Smooth muscle cell (in vitro differentiated cells): Measurements from ENCODE around the gene MYO1D. TPM values are rescaled to one million over a fixed set of nuclear protein-coding genes. Genes with fewer than 3 reads are reported as not detected.

Experiments
- DNase-seq: peaks from one replicate; lab custom pipeline; 2025; ENCODE audit not compliant: unreplicated experiment; lab: John Stamatoyannopoulos, UW
- H2AFZ ChIP-seq: fragments of 200-600 bp; sonication (generic); 2 replicates; pipeline ENCODE4 v1.6.0; 2016; ENCODE audit warnings: antibody characterized with exemption, low read depth, mild to moderate bottlenecking
- H3F3A ChIP-seq: fragments of 200-600 bp; sonication (generic); 2 replicates; pipeline ENCODE4 v1.6.0; 2017; ENCODE audit warnings: antibody characterized with exemption, low read depth
- H3K27ac ChIP-seq: fragments of 200-600 bp; sonication (generic); 2 replicates; pipeline ENCODE4 v1.5.1; 2016; ENCODE audit warnings: low read depth, mild to moderate bottlenecking
- H3K27me3 ChIP-seq: fragments of 200-600 bp; sonication (generic); 2 replicates; pipeline ENCODE4 v1.6.1; 2016; ENCODE audit warnings: low read depth, mild to moderate bottlenecking
- H3K36me3 ChIP-seq: fragments of 200-600 bp; sonication (generic); 2 replicates; pipeline ENCODE4 v1.5.1; 2016; ENCODE audit warnings: low read depth
- H3K4me1 ChIP-seq: fragments of 200-600 bp; sonication (generic); 2 replicates; pipeline ENCODE4 v1.5.1; 2016; ENCODE audit warnings: low read depth
- H3K4me2 ChIP-seq: fragments of 200-600 bp; sonication (generic); 2 replicates; pipeline ENCODE4 v1.6.0; 2016; ENCODE audit warnings: mild to moderate bottlenecking
- H3K4me3 ChIP-seq: fragments of 200-600 bp; sonication (generic); 2 replicates; pipeline ENCODE4 v1.5.1; 2016; ENCODE audit warnings: mild to moderate bottlenecking
- H3K79me2 ChIP-seq: fragments of 200-600 bp; sonication (generic); 2 replicates; pipeline ENCODE4 v1.6.0; 2016; ENCODE audit warnings: low read depth, mild to moderate bottlenecking
- H3K9ac ChIP-seq: fragments of 200-600 bp; sonication (generic); 2 replicates; pipeline ENCODE4 v1.6.0; 2016; ENCODE audit warnings: low read depth
- H3K9me3 ChIP-seq: fragments of 200-600 bp; sonication (generic); replicated peaks from 2 replicates; pipeline ENCODE4 v1.5.1; 2016; ENCODE audit warnings: low read depth
- H4K20me1 ChIP-seq: fragments of 200-600 bp; sonication (generic); 2 replicates; pipeline ENCODE4 v1.6.0; 2016; ENCODE audit warnings: low read depth
- CTCF ChIP-seq: fragments of 200-600 bp; sonication (generic); IDR thresholded peaks from 2 replicates; pipeline ENCODE4 v1.5.1; 2017; ENCODE audit warnings: borderline replicate concordance, mild to moderate bottlenecking, antibody characterized with exemption; ENCODE audit not compliant: insufficient read depth, poor library complexity, severe bottlenecking
- WGBS: methylation state at CpG from one replicate; pipeline ENCODE4 v1.1.7; 2016; ENCODE audit warnings: low lambda C conversion rate; 5-methylcytosine and 5-hydroxymethylcytosine counted together
- polyA plus RNA-seq: library from polyadenylated mRNA; unstranded; fragments of >200 nt; fragmentation: Nextera tagmentation; extraction: Ambion mirVana; gene quantifications from 2 replicates; pipeline ENCODE4 v1.2.1, GENCODE V29; 2016
- total RNA-seq: library from RNA; depleted of rRNA; stranded (reverse); fragments of >200 nt; gene quantifications from 2 replicates; pipeline ENCODE4 v1.2.3, GENCODE V29; 2014

MYO1D gene
- total and polyA plus RNA-seq, 2 experiments from 2014 or later: 13.9 to 35.7 TPM

DNA sequence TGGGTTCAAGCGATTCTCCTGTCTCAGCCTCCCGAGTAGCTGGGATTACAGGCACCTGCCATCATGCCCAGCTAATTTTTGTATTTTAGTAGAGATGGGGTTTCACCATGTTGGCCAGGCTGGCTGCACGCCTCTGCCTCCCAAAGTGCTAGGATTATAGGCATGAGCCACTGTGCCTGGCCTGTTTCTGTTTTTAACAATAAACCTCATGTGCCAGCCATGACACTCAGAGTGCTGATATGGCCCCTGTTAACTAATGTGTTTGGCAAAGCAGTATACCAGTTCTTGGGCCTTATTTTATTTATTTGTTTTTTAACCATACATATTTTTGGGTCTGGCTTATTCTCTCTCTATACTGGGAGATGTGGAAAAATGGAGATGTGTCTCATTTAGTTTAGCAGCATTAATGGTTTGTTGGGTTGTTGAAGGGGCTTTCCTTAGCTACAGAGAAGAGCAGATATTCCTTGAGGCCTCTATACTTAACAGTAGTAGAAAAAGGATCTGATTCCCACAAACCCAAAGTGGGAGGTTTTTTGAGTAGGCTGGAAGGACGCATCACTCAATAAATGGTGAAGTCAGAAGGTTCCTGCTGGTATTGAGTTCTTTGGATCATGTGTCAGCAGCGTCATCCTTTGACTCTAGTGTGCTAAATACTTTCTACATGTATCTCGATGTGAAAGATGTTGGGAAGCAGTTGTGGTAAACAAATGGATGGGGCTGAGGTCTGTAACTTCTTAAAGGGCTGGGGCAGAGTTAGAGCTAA is 406.3 kb downstream of the MYO1D start:
- H3K36me3 ChIP-seq: peaks cover 41% of the 10 kb centered on the region
- TF ChIP-seq CTCF: no peak

GRCh38 chr17:32467949-32468348 is 409.0 kb downstream of the MYO1D start:
- peaks cover 46% of the 10 kb centered on the region for H3K36me3 ChIP-seq
- no peak overlapping the region for H3K4me3 ChIP-seq
- no peaks in the 10 kb centered on the region for H3F3A ChIP-seq
- H2AFZ ChIP-seq: no peak overlapping the region
- H3K79me2 ChIP-seq: peaks cover 34% of the 10 kb centered on the region
- no peak for TF ChIP-seq CTCF
- 98% methylated on average over 7 of the region's 7 CpGs for WGBS
- H3K4me2 ChIP-seq: no peak overlapping the region
- peaks cover 73% of the 10 kb centered on the region for H4K20me1 ChIP-seq
- no peak overlapping the region for H3K27ac ChIP-seq
- H3K9ac ChIP-seq: no peak overlapping the region
- H3K9me3 ChIP-seq: no peaks in the 10 kb centered on the region
- H3K27me3 ChIP-seq: no peaks in the 10 kb centered on the region
- no peak for DNase-seq
- H3K4me1 ChIP-seq: no peaks in the 10 kb centered on the region

More for the DNA sequence above, 406.3 kb downstream of the MYO1D start:
- Histone ChIP-seq H3F3A (no peaks in the 10 kb centered on the region), H3K4me2 (no peak overlapping the region), H3K4me1 (no peaks in the 10 kb centered on the region), H3K4me3 (no peak overlapping the region), H3K9me3 (no peaks in the 10 kb centered on the region), H3K27me3 (no peaks in the 10 kb centered on the region), H3K79me2 (peaks cover 28% of the 10 kb centered on the region), H2AFZ (no peak overlapping the region), H3K9ac (no peak overlapping the region), H4K20me1 (peaks cover 54% of the 10 kb centered on the region), H3K27ac (no peak overlapping the region)
- DNase-seq: no peak
- WGBS: over 99% methylated on average over 6 of the region's 6 CpGs

DNA sequence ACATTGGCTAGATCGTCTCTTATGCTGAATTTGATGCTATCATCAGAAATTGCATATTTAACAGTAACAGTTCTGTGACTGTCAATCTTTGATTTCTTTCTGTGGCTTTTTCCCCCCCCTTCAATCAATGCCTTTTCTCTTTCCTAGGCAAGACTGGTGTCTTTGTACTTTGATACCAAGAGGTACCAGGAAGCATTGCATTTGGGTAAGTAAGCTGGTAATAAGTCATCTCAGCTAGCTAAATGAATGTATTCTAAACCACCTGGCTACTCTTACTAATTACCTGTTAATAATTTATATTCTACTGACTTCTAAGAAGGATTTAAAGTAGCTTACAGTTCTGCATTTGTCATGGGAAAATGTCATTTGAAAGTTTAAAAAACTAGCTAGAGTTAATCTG is 412.6 kb downstream of the MYO1D start:
- no peak for DNase-seq
- no peaks in the 10 kb centered on the region for H3K27me3 ChIP-seq
- H4K20me1 ChIP-seq: peaks cover 79% of the 10 kb centered on the region
- WGBS: 100% methylated on average over 1 of the region's 1 CpG
- no peaks in the 10 kb centered on the region for H3K9me3 ChIP-seq
- H3F3A ChIP-seq: no peaks in the 10 kb centered on the region
- no peaks in the 10 kb centered on the region for H3K4me1 ChIP-seq
- no peak overlapping the region for H2AFZ ChIP-seq
- H3K4me3 ChIP-seq: no peak overlapping the region
- peaks cover 39% of the 10 kb centered on the region for H3K79me2 ChIP-seq
- no peak overlapping the region for H3K9ac ChIP-seq
- H3K36me3 ChIP-seq: peaks cover 36% of the 10 kb centered on the region
- no peak overlapping the region for H3K27ac ChIP-seq
- TF ChIP-seq CTCF: no peak
- no peak overlapping the region for H3K4me2 ChIP-seq

- TF ChIP-seq CTCF: no peak
- 99% methylated on average over 3 of the region's 3 CpGs for WGBS
These were observed 413.6 kb downstream of the MYO1D start for GRCh38 chr17:32463304-32463703.

More at GRCh38 chr17:32463304-32463703, 413.6 kb downstream of the MYO1D start:
- no peaks in the 10 kb centered on the region for H3K9me3 ChIP-seq
- H3F3A ChIP-seq: no peaks in the 10 kb centered on the region
- H3K27ac ChIP-seq: no peak overlapping the region
- H3K4me2 ChIP-seq: no peak overlapping the region
- no peak for DNase-seq
- no peaks in the 10 kb centered on the region for H3K4me1 ChIP-seq
- H2AFZ ChIP-seq: no peak overlapping the region
- no peaks in the 10 kb centered on the region for H3K27me3 ChIP-seq
- peaks cover 33% of the 10 kb centered on the region for H3K36me3 ChIP-seq
- no peak overlapping the region for H3K4me3 ChIP-seq
- peaks cover 45% of the 10 kb centered on the region for H3K79me2 ChIP-seq
- H4K20me1 ChIP-seq: peaks cover 84% of the 10 kb centered on the region
- no peak overlapping the region for H3K9ac ChIP-seq
